Fibroblast of upper back skin (primary cell): ENCODE data around the gene OR1M1.
A peak's percentile ranks its signal among the peaks of the same experiment; 100 is the strongest.

ENCODE experiments used
- DNase-seq: peaks from one replicate; pipeline ENCODE4 v3.0.0-alpha.2; 2013

The OR1M1 gene

GRCh38 chr19:9075064-9075949 lies 11.6 kb upstream of the OR1M1 start:
- peak; percentile 94 for DNase-seq

- DNase-seq: peak; percentile 1
Measured at GRCh38 chr19:9076901-9077300, 10.0 kb upstream of the OR1M1 start.

DNA sequence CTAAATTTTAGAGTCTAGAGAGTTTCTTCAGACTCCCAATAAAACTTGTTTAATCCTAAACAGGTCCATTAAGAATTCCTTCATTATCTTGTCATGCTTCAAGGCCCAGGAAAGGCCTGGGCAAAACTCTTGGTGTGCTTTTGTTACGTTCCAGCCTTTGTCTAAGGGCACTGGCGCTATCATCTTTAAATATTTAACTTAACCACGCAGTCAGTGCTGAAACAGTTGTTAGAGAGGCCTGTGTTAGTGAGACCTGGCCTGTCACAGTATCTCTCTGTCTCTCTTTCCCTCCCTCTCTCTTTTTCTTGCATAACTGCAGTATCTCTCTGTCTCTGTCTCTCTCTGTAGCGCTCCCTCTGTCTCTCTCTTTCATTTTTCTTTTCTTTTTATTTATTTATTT lies 8.2 kb upstream of the OR1M1 start:
- no peak for DNase-seq

GRCh38 chr19:9107375-9107774 lies 20.5 kb downstream of the OR1M1 start, which contains the start of gene OR7G2:
Gene OR7G2, minus strand, starts transcription at chr19:9107475. Its CDS starts 4,232 bp downstream, at chr19:9103243.
- DNase-seq: no peak

DNA sequence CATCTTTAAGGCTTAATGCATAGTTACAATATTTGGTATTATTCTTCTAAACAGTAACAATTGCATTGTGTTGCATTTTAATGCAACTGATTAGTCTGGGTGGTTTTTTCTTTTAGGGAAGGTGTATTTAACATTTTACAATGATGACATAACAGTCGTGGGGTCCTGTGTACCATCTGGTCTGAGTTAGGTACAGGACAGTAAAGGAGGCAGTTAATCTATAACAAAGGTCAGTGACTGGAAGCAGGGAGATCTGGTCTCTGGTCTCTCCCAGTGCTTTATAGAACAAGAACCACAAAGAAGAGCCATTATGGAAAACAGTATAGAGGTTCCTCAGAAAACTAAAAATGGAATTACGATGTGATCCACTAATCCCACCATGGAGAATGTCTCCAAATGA lies 23.1 kb downstream of the OR1M1 start:
- DNase-seq: no peak

- no peak for DNase-seq
Measured at GRCh38 chr19:9115307-9115813, 28.5 kb downstream of the OR1M1 start, which contains the start of gene OR7G1. Gene OR7G1, minus strand, starts transcription at chr19:9115763. Its CDS starts 0 bp downstream, at chr19:9115763.

- no peak for DNase-seq
Measured at GRCh38 chr19:9116547-9116946, 29.7 kb downstream of the OR1M1 start.

DNA sequence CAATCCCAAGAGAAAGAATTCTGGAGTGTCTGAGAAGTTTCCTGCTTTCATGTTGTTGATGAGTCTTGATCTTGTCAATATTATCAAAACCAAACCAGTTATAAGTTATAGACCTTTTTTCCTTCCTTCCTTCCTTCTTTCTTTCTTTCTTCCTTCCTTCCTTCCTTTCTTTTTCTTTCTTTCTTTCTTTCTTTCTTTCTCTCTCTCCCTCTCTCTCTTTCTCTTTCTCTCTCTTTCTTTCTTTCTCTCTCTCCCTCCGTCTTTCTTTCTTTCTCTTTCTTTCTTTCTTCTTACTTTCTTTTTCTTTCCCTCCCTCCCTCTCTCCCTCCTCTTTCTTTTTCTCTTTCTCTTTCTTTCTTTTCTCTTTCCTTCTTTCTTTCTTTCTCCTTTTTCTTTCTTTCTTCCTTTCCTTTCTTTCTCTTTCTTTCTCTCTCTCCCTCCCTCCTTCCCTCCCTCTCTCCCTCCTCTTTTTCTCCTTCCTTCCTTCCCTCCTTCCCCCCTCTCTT lies 40.1 kb downstream of the OR1M1 start, which contains the start of gene OR7G3:
OR7G3 (minus strand) TSS at position 51 of the 506 bp plus-strand sequence; CDS start at position 51, 0 bp downstream.
- DNase-seq: no peak

GRCh38 chr19:9128171-9128570 lies 41.3 kb downstream of the OR1M1 start:
- peak; percentile 5 for DNase-seq

DNA sequence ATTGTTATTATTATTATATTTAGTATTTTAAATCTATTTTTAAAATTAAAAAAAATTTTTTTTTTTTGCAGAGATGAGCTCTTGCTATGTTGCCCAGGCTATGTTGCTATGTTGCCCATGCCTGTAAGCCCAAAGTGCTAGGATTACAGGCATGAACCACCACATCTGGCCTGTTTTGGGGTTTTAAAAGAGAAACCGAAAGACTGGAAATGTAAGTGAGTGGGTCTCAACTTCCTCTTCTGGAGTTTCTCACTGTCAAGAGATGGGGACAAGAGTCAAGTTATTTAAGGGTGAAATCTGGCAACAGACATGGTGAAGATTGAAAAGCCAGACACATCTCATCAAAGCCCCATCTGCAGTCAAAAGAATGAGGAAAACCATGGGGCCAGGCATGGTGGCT lies 44.1 kb downstream of the OR1M1 start:
- DNase-seq: no peak

- no peak for DNase-seq
Measured at GRCh38 chr19:9132422-9132821, 45.6 kb downstream of the OR1M1 start.

GRCh38 chr19:9139609-9140158 lies 52.8 kb downstream of the OR1M1 start:
- no peak for DNase-seq

- DNase-seq: peak; percentile 94
Measured at GRCh38 chr19:9140159-9140874, 53.5 kb downstream of the OR1M1 start, which contains the start of gene ZNF317. Gene ZNF317, plus strand, starts transcription at chr19:9140397. Its CDS starts 15,620 bp downstream, at chr19:9156017.

DNA sequence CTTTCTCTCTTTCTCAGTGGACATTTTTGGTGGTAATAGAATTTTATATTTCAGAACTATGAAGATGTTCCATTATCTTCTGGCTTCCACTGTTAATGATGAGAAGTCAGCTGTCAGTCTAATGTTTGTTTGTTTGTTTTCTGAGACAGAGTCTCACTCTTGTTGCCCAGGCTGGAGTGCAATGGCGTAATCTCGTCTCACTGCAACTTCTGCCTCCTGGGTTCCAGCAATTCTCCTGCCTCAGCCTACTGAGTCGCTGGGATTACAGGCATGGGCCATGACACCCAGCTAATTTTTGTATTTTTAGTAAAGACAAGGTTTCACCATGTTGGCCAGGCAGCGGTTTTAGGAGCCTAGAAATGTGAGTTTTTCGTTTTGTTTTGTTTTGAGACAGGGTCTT lies 58.1 kb downstream of the OR1M1 start:
- DNase-seq: no peak
